Urothelium cell line (cell line): ENCODE measurements around the gene SNRNP35.
"Not testable (repeated sequence)": the region's sequence is repeated elsewhere in the genome, so short reads cannot be mapped to it uniquely, and the experiment has no call there.

ENCODE experiments used
- DNase-seq: peaks from one replicate; pipeline ENCODE4 v3.0.0; 2011; ENCODE audit warnings: low spot score, mixed read lengths
- FAIRE-seq: peaks from 2 replicates; lab custom pipeline; 2011; peaks lifted over from hg19 to GRCh38; lab: Jason Lieb, UNC

Gene SNRNP35

DNA sequence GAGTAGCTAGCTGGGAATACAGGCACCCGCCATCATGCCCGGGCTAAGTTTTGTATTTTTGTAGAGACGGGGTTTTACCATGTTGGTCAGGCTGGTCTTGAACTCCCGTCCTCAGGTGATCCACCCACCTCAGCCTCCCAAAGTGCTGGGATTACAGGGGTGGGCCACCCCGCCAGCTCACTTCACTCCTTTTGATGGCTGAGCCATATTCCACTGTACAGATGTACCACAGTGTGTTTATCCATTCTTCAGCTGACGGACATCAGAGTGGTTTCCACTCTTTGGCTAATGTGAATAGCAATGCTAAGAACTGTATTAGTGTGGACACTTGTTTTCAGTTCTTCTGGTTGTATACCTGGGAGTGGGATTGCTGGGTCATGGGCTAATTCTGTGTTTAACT lies 29.5 kb downstream of the SNRNP35 start:
- DNase-seq (no peak), FAIRE-seq (no peak)

DNA sequence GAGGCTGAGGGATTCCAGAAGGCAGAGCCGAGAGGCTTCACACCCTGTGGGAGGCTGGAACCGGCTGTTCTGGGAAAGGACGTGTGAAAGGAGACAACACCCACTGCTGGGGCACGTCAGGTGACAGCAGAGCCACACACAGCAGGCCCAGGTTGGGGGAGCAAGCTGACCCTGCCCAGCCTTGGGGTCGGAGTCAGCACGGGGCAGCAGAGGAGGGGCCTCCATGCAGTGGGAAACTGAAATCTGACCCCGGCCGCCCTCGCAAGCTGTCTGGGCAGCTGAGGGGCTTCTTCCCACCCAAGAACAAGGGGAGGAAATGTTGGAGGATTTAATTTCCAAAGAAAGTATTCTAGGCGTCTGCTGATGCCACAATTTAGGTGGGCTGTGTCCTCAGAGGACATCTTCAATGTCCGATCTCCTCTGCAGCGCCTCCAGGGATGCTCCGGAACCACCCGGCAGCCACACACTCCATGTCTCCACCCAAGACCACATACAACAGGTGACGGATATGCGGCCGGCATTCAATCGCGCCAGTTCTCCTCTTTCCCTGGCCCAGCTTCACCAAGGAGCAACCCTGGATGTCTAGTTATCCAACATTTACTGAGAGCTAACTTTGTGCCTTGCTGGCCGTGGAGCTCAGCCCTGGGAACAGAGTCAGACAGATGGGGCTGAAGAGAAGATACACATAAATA lies 30.7 kb downstream of the SNRNP35 start:
- DNase-seq (no peak), FAIRE-seq (no peak)

DNA sequence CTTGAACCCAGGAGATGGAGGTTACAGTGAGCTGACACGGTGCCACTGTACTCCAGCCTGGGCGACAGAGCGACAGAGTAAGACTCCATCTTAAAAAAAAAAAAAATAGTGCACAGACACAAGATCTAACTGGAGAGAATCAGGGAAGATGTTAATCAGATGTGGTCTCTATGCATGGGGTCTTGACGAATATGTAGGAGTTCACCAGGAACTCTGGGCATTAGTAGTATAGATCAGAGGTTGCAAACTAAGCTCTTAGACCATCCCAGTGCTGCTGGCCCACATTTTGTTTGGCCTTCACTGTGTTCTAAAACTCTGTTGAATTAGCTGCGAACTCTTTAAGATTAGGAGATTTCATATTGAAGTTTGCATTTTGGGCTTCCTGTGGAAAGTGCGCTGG lies 31.6 kb downstream of the SNRNP35 start:
- DNase-seq (no peak), FAIRE-seq (no peak)

DNA sequence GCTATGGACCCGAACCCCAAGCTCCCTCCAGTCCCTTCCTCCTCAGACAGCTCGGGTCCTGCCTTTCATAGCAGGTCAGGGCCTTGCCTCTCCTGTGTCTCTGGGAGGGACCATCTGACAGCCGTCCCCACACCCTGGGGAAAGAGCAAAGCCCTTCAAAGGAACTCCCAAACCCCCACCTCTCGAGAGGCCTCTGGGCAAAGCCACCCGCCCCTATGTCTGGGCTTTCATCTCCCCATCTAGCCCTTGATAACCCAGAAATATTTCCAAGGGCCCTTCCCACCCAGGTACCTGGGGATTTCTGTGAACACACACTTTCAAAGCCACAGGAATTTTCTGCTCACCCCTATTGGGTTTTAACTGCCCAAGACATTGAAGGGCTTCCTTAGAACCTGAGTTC lies 32.1 kb downstream of the SNRNP35 start:
- FAIRE-seq, result no peak

DNA sequence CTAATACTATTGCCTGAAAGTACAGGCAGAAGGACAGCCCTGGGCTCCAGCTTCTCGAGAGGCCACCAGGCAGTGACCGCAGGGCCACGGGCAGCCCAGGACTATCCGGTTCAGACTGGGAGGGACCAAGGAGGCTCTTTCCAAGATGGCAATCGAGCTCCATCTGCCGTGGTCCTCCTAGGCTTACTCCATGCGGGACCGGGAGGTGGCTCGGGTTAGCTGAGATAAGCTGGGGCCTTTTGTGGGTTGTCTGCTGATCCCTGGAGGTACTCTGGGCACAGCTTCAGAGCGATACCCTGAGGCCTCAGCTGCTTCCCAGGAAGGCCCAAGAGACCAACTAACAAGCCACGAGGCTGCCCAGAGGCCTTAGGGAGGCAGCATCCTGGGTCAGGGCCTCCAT lies 33.1 kb downstream of the SNRNP35 start:
- no peak for DNase-seq
- FAIRE-seq, result no peak

More for the DNA sequence above, 32.1 kb downstream of the SNRNP35 start:
- no peak for DNase-seq

DNA sequence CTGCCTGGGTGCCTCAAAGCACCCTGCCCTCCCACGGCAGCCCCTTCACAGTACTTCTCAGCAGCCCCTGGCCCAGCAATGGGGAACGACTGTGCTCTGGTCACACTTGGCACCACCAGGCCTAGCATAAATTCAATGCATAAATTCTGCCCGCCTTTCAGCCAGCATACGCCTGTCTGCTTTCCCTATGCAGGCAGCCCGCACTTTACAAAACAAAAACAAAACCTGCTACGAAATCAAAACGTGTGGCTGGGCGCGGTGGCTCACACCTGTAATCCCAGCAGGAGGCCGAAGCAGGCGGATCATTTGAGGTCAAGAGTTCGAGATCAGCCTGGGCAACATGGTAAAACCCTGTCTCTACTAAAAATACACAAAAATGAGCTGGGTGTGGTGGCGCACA lies 33.5 kb downstream of the SNRNP35 start:
- DNase-seq (no peak), FAIRE-seq (no peak)

DNA sequence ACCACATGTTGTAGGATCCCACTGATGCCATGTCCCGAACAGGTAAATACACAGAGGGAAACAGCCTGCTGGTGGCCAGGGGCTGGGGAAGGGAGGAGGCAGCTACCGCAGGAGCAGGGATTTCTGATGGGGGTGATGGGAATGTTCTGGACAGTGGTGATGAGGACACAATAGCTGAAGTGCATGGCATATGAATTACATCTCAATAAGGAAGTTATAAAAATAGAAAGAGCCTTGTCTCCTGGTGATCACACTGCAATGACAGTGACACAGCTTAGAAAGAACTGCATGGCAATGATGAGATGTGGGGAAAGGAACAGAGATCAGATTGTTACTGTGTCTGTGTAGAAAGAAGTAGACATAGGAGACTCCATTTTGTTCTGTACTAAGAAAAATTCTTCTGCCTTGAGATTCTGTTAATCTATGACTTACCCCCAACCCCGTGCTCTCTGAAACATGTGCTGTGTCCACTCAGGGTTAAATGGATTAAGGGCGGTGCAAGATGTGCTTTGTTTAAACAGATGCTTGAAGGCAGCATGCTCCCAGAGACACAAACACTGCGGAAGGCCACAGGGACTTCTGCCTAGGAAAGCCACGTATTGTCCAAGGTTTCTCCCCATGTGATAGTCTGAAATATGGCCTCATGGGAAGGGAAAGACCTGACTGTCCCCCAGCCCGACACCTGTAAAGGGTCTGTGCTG lies 34.5 kb downstream of the SNRNP35 start:
- FAIRE-seq, DNase-seq: not testable (repeated sequence)

DNA sequence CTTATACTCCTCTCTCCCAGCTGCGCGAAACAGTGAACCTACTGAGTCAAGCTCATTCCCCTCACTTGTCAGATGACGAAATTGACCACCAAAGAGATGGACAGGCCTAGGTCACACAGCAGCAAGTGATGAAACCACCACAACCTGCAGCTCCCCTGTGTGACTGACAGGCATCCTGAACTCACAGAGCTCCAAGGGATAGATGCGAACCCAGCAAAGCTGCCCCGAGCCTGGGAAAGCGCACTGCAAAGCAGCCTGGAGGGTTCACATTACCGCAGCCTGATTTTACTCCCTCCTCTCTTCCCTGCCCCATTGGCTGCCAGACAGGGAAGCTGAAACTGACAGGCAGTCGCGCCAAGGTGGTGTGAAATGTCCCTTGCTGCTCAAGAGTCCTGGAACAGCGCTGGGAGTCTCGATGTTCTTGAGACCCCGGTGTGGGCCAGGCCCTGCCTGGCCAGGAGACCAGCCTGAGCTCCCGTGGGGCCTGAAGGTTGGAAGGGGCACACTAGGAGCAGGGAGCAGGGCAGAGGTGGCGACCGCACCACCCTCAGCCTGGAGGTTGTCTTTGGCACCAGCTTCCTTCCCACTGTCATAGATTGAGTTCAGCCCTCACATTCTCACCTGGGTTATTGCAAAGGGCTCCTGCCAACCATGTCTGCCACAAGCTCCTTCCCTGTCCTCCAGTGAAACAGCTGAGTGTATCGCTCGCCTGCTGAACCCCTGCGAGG lies 36.3 kb downstream of the SNRNP35 start:
- no peak for FAIRE-seq

DNA sequence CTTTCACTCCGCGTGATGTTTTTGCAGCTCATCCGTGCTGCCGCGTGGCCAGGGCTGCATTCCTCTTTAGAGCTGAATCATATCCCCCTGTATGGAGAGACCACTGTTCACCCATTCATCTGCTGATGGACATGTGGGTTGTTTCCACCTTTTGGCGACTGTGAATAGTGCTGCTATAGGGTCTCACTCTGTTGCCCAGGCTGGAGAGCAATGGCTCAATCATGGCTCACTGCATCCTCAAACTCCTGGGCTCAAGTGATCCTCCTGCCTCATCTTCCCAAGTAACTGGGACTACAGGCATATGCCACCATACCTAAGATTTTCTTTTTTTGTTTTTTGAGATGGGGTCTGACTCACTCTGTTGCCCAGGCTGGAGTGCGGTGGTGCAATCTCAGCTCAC lies 39.1 kb downstream of the SNRNP35 start:
- DNase-seq, result no peak
- FAIRE-seq, result no peak

More for the DNA sequence above, 36.3 kb downstream of the SNRNP35 start:
- DNase-seq, result no peak

DNA sequence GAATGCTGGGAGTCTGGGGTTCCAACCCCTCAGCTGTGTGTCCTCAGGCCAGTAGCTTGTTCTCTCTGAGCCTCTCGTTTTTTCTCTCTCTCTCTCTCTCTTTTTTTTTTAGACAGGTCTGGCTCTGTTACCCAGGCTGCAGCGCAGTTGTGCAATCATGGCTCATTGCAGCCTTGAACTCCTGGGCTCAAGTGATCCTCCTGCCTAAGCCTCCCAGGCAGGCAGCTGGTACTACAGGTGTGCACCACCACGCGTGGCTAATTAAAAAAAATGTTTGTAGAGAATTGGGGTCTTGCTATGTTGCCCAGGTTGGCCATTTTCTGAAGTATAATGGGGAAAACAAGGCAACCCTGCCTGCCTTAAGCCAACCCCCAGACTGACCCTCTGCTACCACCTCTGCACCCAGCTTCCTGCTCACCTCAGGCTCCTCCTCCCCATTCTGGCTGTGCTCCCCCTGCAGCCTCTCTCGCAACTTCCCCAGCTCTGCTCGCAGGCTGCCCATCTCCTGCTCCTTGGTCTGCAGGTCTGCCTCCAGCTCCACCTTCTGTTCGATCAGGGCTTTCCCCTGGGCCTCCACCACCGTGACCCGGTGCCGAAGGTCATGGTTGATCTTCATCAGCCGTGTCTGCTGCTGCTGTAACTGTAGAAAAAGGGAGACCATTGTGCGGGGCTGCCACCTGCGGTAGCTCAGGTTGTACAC lies 40.3 kb downstream of the SNRNP35 start:
- DNase-seq (no peak), FAIRE-seq (no peak)

DNA sequence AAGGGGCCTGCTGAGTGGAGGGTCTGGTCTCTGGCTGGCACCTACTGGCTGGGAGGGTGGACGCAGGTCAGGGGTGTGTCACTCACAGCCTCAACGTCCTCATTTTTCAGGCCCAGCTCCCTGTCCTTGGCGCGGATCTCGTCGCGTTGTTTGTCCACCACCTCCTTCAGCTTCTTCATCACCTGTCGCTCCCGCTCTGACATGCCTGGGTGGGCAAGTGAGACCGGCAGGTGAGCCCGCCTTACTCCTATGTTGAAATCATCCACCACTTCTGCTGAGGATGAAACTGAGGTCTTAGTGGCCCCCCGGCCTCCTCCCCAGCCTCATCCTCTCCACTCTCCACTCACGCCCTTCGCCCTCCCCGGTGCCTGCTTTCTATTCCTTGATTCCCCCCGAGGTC lies 41.4 kb downstream of the SNRNP35 start:
- FAIRE-seq, result no peak
- no peak for DNase-seq

DNA sequence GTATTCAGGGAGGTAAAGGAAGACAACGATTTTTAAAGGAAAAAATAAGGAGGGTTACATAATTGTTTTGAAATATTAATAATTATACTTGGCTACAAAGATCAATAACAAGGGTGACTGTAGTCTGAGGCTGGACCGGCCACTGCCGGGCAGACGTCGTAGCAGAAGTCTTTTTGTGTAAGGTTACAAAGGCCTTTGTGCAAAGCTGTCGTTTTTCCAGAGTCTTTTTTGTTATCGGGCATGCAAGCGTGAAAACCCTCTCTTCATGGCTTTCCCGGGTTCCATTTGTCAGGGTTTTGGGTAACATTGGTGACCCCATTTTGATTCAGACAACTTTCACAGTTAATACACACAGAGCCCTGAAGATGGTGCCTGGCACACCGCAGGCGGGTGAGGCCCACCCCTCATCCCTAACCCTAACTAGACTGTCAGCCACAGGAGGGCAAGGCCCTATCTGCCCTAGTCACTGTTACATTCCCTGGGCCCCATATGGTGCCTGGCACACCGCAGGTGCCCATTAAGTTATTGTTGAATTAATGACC lies 44.3 kb downstream of the SNRNP35 start:
- FAIRE-seq (no peak), DNase-seq (no peak)

DNA sequence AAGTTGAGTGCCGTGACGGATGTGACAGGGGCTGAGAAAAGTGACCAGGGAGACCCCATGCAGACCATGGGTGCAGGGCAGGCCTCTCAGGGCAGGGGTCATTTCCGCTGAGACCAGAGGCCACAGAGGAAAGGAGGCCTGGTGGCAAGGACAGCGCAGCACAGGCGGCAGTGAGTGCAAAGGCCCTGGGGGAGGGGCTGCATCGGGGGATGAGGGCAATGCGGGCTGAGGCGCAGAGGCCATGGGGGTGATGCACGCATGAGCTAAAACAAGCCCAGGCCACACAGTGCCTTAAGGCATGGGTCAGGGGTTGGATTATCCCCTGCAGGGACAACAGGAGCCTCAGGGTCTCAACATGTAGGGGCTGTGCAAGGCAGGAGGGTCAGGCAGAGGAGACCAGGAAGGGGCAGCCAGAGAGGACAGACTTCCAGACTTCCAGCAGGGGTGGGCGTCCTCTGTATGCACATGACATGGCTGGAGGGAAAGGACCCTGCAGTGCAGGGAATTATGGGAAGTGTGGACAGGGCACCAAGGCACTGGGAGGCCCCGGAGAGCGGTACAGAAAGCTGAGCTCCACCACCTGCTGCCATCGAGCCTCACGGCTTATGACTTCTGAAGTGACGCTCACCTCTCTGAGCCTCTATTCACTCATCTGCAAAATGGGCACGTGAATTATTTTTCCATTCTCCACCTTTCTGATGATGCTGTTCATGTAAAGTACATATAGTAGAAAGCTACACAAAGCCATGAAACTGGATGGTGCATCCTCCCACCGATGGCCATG lies 48.3 kb downstream of the SNRNP35 start:
- FAIRE-seq (no peak), DNase-seq (no peak)

DNA sequence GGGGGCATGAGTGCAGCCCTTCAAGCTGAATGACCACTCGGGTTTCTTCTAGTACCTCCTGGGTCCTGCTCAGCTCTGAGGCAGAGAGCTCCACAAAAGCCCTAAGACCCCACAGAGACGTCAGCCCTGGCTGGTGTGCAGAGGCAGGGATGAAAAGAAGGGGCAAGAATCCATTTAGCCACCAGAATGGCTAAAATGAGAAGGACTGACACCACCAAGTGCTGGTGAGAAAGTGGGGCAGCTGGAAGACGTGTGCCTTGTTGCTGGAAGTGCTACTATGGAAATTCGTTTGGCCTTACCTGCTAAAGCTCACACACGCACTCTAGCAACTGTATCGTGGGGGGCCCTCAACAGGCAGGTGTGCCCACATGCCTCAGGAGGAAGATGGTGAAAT lies 48.9 kb downstream of the SNRNP35 start:
- FAIRE-seq (no peak), DNase-seq (no peak)

DNA sequence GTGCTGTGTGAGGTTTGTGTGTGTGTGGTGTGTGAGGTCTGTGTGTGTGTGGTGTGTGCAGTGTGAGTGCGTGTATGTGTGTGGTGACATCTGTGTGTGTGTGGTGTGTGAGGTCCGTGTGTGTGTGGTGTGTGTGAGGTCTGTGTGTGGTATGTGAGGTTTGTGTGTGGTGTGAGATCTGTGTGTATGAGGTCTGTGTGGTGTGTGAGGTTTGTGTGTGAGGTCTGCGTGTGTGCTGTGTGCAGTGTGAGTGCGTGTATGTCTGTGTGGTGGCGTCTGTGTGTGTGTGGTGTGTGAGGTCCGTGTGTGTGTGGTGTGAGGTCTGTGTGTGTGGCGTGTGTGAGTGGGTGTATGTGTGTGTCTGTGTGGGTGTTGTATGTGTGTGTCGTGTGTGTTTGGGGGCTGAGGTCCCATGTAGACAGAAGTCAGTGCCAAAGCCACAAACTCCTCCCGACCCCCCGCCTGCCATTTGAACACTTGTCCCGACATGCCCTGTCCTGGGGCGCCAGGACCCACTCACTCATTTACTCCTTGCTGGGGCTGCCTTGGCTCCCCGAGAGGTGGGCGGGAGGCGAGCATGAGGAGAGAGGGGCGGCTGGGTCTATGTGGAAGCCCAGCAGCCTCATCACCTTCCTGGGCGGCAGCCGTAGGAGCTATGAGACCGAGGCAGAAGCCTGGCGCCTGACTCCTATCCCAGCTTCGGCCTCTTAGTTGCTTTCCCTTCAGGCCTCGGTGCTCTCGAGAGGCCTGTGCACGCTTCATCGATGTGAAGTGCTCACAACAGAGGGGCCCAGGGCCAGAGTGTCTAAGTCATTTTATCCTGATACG lies 55.1 kb downstream of the SNRNP35 start:
- FAIRE-seq (no peak), DNase-seq (no peak)

DNA sequence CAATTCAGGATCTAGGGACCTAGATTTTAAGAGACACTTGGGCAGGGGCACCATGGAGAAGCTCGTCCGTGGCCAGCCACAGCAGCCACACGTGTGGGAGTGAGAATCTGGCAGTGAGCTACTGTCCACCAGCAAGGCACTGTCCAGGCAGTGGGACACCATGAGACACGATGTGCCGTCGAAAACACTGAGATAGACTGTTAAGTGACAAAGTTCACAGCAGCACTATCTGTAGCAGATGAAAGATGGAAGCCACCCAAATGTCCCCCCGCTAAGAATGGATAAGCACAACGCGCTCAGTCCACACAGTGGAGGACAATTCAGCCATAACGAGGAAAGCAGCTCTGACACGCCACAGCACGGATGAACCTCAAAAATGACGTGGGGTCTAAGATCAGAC lies 55.9 kb downstream of the SNRNP35 start:
- DNase-seq, result no peak
- no peak for FAIRE-seq

DNA sequence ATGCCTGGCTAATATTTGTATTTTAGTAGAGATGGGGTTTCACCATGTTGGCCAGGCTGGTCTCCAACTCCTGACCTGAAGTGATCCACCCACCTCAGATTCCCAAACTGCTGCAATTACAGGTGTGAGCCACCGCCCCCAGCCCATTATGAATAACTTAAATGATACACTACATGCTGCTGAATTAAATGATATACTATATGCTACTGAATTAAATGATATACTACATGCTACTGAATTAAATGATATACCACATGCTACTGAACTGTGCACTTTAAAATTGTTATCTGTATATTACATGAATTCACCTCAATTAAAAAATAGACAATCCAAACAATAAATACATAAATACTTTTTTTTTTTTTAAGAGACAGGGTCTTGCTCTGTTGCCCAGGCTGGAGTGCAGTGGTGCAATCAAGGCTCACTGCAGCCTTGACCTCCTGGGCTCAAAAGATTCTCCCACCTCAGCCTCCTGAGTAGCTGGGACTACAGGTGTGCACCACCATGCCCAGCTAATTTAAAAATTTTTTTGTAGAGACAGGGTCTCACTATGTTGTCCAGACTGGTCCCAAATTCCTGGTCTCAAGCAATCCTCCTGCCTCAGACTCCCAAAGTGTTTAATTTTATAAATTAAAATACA lies 56.8 kb downstream of the SNRNP35 start:
- not testable (repeated sequence) for FAIRE-seq, DNase-seq

DNA sequence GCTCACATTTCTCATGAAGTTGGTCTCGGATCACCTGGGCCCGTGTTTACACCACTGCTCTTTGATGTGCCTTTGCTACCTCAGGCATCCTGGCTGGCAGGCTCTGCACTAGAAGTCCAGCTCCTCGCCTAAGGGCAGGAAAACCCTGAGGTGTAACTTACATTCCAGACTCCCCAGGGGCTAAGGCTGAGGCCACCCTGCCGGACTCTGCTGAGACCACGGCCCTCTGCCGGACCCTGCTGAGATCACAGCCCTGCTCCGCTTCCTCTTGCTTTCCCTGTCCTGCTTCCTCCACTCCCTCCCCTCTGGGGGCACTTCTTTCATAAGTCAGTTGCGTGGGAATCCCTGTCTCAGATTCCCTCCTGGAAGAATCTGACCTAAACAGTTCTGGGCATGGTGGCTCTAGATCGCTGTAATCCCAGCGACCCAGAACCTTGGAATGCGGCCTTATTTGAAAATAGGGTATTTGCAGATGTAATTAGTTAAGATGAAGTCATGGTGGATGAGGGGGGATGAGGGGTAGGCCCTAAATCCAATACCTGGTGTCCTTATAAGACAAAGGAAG lies 58.4 kb downstream of the SNRNP35 start:
- no peak for DNase-seq
- no peak for FAIRE-seq
